Measurements from ENCODE around the gene HDAC4.

Gene HDAC4

DNA sequence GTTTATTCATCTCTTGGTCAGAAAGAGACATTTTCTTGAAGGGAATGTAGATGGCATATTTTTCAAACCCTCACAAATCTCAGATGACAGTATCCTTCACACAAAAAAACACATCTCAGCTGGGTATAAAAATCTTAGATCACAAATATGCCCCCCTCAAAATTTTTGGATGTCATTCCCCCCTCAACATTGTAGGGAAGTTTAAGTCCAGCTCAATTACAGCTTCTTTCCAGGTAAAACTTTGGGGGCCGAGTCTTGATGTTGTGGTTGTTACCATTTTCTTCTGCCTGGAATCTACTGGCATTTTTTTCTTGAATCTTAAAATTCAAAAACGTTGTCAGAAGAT is 46.1 kb downstream of the HDAC4 start:
- H3K4me3 ChIP-seq (ENCODE audit: low read depth, low read length): no peak overlapping the region
- TF ChIP-seq, protein P1, sequence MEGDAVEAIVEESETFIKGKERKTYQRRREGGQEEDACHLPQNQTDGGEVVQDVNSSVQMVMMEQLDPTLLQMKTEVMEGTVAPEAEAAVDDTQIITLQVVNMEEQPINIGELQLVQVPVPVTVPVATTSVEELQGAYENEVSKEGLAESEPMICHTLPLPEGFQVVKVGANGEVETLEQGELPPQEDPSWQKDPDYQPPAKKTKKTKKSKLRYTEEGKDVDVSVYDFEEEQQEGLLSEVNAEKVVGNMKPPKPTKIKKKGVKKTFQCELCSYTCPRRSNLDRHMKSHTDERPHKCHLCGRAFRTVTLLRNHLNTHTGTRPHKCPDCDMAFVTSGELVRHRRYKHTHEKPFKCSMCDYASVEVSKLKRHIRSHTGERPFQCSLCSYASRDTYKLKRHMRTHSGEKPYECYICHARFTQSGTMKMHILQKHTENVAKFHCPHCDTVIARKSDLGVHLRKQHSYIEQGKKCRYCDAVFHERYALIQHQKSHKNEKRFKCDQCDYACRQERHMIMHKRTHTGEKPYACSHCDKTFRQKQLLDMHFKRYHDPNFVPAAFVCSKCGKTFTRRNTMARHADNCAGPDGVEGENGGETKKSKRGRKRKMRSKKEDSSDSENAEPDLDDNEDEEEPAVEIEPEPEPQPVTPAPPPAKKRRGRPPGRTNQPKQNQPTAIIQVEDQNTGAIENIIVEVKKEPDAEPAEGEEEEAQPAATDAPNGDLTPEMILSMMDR (conservative IDR thresholded peaks at IDR 0.05; ENCODE audit: low read depth, low read length): no peak
- no peak for DNase-seq (ENCODE audit: low read depth)

DNA sequence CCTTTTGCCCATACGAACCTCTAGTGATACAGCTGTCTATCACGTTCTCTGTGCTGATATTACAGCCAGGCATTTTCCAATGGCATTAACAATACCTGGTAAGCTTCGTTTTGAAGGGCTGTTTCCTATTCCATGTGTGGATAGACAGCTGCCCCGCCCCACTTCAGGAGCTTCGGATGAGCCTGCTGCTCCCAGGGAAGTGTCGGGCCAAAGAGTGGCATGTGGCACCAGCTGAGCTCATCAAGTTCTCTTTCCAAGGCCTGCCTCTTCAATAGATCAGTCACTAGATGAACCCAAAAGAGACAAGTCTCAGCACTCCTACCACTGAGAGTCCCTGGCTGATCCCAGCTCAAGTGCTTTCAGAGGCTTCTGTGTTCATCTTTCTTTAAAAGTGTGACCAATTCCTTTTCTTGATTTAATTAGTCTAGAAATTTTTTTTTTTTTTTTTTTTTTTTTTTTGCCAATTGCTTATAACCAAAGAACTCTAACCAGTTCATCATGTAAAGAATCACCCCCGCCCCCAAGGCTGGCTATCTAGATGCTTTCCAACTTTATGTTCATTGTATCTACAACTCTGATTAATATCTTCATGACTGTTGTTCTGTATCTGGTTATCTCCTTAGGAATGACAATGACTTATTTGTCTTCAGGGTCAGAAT is 46.6 kb downstream of the HDAC4 start:
- TF ChIP-seq, protein P1 (conservative IDR thresholded peaks at IDR 0.05; ENCODE audit: low read depth, low read length): no peak
- no peak overlapping the region for H3K4me3 ChIP-seq (ENCODE audit: low read depth, low read length)
- no peak for DNase-seq (ENCODE audit: low read depth)

DNA sequence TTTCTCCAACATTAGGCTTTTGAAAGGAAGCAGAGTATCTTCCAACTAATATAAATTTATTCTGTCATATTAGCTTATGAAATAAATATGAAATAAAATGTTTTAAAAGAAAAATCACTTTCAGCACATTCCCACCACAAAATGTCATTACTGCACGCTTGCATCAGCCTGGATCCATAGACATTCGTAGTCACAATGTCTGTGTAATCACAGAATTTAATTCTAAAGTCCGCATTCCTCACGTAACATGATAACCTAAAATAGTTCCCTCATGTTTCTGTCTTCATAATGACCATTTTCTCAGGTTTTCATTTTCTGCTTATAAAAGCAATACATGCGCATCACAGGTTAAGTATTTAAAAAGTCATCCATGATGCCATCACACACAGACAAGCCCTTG is 47.1 kb downstream of the HDAC4 start:
- DNase-seq (ENCODE audit: low read depth): no peak
- TF ChIP-seq, protein P1 (conservative IDR thresholded peaks at IDR 0.05; ENCODE audit: low read depth, low read length): no peak
- H3K4me3 ChIP-seq (ENCODE audit: low read depth, low read length): no peak overlapping the region

DNA sequence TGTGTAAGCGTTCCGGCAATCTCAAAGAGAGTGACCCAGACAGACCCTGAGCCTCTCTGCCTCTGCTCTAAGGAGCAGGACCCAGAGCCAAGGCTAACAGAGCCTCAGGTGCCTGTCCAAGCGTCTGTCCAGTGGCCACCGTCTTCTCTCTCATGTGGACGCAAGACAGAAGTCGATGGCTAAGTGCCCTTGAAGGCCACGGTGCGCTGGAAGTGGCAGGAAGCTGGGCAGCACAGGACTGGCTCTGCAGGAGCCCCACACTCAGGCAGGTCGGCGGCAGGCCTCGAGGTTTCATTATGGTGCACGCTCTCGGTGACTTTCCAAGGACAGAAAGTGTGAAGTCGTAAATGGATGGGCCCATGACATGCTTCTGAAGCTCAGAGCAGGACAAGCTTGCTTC is 49.1 kb downstream of the HDAC4 start:
- DNase-seq (ENCODE audit: low read depth): no peak
- TF ChIP-seq, protein P1 (conservative IDR thresholded peaks at IDR 0.05; ENCODE audit: low read depth, low read length): no peak

DNA sequence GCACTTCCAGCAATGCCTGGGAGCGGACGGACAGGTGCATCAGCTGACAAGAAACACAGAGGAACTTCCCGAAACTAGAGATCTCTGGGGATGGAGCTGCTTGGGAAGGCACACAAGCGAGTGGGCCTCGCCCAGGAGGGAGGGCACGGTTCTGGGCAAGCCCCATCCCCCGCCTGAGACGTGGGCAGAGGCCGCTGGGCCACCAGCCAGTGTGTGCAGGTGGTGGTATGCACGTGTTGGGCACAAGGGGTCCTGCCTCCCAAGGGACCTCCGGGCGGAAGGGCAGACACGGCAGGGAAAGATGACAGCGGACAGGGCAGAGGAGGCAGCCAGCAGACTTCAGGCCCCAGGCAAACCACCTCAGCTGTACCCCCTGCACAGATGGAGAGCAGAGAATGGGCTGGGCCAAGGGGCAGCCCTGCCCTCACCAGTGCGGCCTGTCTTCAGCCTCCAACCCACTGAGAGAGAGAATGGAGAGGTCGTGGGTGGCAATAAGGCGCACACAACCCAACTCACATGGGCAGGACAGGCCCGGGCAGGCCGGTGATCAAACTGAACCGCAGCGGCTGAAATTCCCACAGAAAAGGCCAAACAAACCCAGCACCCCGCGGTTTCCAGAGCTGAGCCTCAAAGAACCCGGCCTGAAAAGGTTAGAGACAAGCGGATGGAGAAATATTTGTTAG is 51.2 kb downstream of the HDAC4 start:
- TF ChIP-seq, protein P1 (conservative IDR thresholded peaks at IDR 0.05; ENCODE audit: low read depth, low read length): no peak
- H3K4me3 ChIP-seq (ENCODE audit: low read depth, low read length): no peak overlapping the region
- peak; percentile 85 for DNase-seq (ENCODE audit: low read depth)

More for the DNA sequence above, 49.1 kb downstream of the HDAC4 start:
- no peak overlapping the region for H3K4me3 ChIP-seq (ENCODE audit: low read depth, low read length)

DNA sequence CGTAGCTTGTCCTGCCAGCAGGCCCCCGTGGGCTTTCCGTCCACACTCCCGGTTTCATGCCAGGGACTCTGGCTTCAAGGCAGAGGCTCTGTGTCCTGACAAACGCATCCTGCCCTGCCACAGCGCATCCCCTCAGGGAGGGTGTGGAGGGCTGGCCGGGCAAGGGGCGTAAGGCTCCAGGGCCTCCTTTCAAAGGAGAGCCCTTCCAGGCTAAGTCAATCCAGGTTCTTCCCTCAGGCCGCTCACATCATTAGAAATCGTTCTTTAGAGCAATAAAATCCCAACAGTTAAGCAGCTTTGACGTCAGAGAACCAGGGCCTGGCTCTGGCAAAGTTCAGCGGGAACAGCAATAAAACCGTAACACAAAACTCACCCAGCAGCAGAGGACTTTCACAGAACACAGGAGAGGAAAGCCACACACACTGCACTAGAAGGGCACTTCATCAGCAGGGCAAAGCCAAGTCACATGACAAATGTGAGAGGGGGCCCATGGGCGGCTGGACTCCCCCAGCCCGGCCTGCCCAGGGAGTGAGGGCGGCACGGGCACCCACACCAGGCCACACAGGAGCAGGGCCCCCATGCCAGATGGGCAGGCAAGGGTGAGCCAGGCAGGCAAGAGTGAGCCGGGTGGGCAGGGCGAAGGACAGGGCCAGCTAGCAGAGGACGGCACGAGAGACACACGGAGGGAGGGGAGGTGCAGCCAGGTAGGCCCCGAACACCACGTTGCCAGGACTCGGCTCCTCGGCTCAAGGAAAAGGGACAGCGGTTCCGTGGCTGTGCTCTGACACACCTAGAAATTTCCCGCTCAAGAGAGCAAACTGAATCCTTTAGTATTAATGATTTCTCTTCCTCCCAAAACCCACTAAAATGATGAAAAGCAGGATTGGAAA is 52.0 kb downstream of the HDAC4 start:
- no peak for DNase-seq (ENCODE audit: low read depth)
- TF ChIP-seq, protein P1 (conservative IDR thresholded peaks at IDR 0.05; ENCODE audit: low read depth, low read length): no peak

More for the DNA sequence above, 52.0 kb downstream of the HDAC4 start:
- H3K4me3 ChIP-seq (ENCODE audit: low read depth, low read length): no peak overlapping the region

Measured in choroid plexus epithelial cell (primary cell).